Stimulated activated CD4-positive, alpha-beta T cell treated with anti-CD3 and anti-CD28 coated beads, Interleukin-15, amount 100 ng/mL, for 24 hours (primary cell): ENCODE data around the gene SANBR.
"Not testable (repeated sequence)": the region's sequence is repeated elsewhere in the genome, so short reads cannot be mapped to it uniquely, and the experiment has no call there.

Experiments used
- DNase-seq: peaks from one replicate; pipeline ENCODE4 v3.0.0-alpha.2; 2020

Gene SANBR

GRCh38 chr2:61065714-61066709 lies at the start of gene SANBR:
Gene SANBR (plus strand): TSS chr2:61065871. CDS start chr2:61070351, 4,480 bp downstream.
- peak; percentile 88 for DNase-seq

DNA sequence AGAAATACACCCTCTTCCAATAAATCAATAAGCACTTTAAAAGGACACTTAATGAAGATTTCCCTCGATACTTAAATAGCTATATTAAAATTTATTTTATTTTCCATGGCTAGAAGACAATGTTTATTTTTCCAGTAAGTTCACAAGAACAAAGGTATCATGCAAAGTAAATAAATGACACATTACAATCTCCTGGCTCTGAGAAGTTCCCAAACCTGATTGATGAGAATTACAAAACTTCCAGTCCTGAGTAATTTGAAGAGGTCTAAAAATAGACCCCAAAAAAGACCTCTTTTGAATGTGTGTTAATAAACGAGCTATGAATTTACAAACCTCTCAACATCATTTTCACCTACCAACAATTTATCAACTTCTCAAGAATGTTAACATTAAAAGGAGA lies 49.7 kb upstream of the SANBR start:
- no peak for DNase-seq

DNA sequence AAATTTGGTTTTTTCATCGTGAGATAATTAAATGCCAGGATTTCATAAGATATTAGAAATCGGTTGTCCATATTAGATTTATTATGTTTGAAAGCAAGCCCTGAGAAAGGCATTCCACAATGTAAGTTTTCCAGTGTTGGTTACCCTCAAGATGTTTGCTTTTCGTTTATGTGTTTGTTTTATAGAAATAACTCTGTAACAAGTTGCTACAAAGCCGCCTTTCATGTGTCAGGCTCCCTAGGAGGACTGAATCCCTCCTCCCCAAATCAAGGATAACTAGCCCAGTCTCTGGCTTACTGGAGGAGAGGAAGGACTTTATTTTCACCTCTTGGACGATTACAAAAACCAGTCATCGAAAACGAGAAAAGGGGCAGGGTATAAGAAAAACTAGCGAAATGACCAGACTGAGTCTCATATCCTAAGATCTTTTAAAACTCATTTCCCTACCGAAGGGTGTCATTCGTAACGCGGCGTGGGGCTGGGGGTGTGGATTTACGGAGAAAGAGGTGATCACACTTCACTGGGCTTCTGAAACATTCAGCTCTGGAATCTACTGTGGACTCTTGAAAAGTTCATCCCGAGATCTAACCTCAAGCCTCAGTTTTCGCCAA lies 49.2 kb upstream of the SANBR start:
- DNase-seq = peak; percentile 63

GRCh38 chr2:61017003-61017555 lies 48.6 kb upstream of the SANBR start:
- peak; percentile 79 for DNase-seq

DNA sequence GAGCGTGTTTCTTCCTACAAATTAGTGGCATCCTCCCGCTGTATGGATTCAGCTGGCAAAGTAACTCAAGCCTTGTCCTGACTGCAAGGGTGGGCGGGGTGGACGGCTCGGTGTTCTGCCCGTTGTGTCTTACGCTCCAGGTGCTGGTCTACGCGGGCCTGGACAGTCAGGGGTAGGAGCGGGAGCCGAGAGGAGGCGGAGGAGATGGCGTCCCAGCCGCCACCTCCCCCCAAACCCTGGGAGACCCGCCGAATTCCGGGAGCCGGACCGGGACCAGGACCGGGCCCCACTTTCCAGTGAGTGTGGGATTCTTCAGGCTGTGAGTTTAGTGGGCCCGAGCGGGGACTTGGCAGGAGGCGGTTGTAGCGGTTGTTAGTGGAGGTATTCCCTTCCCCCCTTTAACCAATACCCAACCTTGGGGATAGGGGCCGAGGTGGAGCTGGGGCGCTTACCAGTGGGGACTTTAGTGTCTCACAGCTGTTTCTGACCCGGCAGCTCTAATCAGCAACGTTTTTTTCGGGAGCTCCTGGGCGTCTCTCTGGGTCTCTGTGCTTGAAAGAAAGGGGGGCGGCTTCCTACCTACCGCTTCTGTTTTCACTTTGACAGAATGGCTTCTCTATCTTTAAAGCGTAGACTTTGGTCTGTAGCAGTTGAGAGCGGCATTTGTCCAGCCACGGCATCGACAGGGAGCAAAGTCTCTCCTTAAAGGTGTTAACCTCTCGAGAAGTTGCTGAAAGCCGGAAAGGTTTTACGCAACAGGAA lies 47.9 kb upstream of the SANBR start, which contains the start of the genes PEX13 and PUS10:
TSS of gene PEX13 (plus strand) at position 165 of the 762 bp plus-strand sequence. CDS start at position 205, 40 bp downstream.
TSS of gene PUS10 (minus strand) at position 700 of the 762 bp plus-strand sequence. CDS start 6,365 bp downstream, outside the sequence.
- peak; percentile 82 for DNase-seq

- no peak for DNase-seq
Measured at GRCh38 chr2:61018318-61018755, 47.3 kb upstream of the SANBR start.

DNA sequence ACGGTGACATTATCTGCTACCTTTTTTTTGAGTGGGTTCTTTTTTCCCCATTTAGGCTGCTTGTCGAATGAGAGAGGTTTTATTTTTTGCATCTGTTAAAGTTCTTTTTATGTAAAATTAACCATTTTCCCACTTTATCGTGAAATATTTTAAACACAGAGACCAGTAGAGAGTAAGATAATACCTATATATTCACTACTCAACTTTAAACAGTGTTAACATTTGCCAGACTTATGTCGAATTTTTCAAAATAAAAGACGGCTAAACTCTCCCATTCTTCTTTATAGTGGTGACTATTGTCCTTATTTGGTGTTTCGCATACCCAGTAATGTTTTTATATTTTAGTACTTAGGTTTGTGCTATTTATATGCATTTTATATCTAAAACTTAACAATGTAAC lies 46.9 kb upstream of the SANBR start:
- DNase-seq = no peak

GRCh38 chr2:61021228-61021660 lies 44.4 kb upstream of the SANBR start:
- no peak for DNase-seq

GRCh38 chr2:61023670-61024069 lies 42.0 kb upstream of the SANBR start:
- no peak for DNase-seq

- DNase-seq = no peak
Measured at GRCh38 chr2:61029533-61029932, 36.1 kb upstream of the SANBR start.

- not testable (repeated sequence) for DNase-seq
Measured at GRCh38 chr2:61034592-61034991, 31.1 kb upstream of the SANBR start.

DNA sequence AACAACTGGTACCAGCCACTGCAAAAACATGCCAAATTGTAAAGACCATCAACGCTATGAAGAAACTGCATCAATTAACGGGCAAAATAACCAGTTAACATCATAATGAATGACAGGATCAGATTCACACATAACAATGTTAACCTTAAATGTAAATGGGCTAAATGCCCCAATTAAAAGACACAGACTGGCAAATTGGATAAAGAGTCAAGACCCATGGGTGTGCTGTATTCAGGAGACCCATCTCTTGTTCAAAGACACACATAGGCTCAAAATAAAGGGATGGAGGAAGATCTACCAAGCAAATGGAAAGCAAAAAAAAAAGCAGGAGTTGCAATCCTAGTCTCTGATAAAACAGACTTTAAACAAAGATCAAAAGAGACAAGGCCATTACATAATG lies 29.0 kb upstream of the SANBR start:
- not testable (repeated sequence) for DNase-seq

GRCh38 chr2:61042807-61043206 lies 22.9 kb upstream of the SANBR start:
- DNase-seq = no peak

DNA sequence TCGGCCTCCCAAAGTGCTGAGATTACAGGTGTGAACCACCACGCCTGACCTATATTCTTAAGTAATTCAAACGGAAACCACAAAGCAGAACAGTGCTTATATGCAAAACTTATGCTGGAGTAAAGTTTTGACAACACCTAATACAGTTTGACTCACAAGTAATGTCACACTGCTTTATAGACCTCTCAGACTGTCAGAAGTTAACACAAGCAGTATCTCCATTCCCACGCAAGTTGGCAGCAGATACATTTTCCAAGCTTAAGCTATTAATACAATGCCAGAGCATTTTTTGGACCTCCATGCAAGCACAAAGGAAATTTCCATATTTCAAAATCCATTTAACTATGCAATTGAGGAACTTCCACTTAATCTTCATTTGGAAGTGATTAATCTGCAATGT lies 21.0 kb upstream of the SANBR start:
- DNase-seq = no peak

GRCh38 chr2:61045226-61045625 lies 20.4 kb upstream of the SANBR start:
- no peak for DNase-seq

DNA sequence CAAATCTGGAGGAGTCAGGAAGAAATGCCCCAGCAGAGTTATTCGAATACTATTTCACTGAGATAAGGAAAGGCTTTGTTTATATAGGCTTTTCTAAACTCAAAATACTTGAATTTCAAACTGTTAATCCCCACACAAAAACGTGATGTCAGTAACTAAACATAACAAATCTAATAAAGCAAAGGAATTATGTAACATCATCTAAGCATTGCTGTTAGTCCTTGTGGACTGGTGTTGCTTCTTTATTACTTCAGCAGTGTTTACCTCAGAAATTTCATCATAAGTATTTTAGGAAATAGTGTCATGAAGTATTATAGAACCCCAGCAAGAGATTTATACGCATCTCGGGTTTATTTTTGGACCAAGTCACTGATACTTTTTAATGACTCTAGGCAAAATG lies 19.7 kb upstream of the SANBR start:
- DNase-seq = no peak

GRCh38 chr2:61055557-61055956 lies 10.1 kb upstream of the SANBR start:
- DNase-seq = no peak

DNA sequence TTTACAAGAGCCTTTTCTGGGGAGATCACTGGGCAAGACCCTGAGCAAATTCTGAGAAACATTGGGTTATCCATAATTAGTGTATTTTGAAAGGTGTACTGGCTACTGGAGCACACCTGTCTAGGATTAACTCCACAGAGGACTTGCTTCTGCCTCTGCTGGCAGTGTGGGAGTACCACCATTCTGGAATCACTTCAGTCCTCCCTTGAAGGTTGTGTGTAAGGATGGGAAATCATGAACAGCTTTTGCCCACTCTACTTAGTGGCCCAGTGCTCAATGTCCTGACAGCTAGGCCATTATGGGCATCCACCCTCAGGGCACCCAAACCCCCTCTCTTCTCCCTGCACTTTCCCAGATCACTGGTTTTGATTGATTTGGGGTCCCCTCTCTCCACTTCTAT lies 8.1 kb upstream of the SANBR start:
- DNase-seq = no peak

- DNase-seq = no peak
Measured at GRCh38 chr2:61059382-61059781, 6.3 kb upstream of the SANBR start.

DNA sequence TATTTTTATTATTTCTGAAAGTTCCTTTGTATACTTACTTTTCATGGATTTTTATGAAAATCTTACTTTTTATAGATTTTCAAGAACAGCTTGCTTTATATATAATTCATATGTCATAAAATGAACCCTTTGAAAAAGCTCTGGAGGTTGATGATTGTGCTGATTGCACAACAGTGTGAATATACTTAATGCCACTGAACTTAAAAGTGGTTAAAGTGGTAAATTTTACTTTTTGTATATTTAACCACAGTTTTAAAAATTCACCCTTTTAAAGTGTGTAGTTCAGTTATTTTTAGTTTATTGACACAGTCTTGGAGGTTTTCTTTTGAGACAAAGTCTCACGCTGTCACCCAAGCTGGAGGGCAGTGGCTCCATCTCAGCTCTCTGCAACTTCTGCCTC lies 8.4 kb downstream of the SANBR start:
- DNase-seq = no peak

DNA sequence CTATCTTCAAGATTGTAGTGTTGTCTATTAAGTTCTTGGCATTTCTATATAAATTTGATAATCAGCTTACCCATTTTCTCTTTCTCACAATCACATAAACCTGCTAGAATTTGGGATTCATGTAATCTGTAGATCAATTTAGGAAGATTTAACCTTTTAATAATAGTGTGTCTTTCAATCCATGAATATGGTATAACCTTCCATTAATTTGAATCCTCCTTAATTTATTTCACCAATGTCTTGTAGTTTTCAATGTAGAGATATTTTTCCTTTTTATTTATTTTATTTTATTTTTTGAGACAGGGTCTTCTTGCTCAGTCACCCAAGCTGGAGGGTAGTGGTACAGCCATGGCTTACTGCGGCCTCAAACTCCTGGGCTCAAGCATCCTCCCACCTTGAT lies 20.2 kb downstream of the SANBR start:
- DNase-seq = no peak

- DNase-seq = no peak
Measured at GRCh38 chr2:61089797-61090196, 24.1 kb downstream of the SANBR start.
